HG02884 (cell line): ENCODE measurements around the gene MCM7.

Experiments
- ATAC-seq: cut with Tn5 transposase; IDR thresholded peaks from one replicate; pipeline ENCODE4 v1.9.1; 2021; ENCODE audit warnings: mild to moderate bottlenecking, moderate library complexity; ENCODE audit not compliant: unreplicated experiment

The MCM7 gene

GRCh38 chr7:100124301-100125230 is 23.4 kb upstream of the MCM7 start:
- ATAC-seq: no peak

- ATAC-seq: no peak
These were observed 21.4 kb upstream of the MCM7 start for GRCh38 chr7:100122568-100122967.

- ATAC-seq: no peak
These were observed 20.9 kb upstream of the MCM7 start for GRCh38 chr7:100122067-100122466.

DNA sequence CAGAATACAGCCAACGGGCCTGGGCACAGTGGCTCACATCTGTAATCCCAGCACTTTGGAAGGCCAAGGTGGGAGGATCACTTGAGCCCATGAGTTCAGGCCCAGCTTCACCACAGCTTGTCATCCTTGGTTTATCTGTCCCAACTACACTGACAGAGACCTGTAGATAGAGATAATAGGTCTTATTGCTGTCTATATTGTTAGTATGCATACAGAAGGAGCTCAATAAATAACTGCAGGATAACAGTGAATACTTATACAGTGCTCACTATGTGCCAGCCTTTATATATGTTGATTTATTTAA is 19.5 kb upstream of the MCM7 start:
- ATAC-seq: no peak

GRCh38 chr7:100119970-100120732 is 19.0 kb upstream of the MCM7 start:
- peak; percentile 22 for ATAC-seq

DNA sequence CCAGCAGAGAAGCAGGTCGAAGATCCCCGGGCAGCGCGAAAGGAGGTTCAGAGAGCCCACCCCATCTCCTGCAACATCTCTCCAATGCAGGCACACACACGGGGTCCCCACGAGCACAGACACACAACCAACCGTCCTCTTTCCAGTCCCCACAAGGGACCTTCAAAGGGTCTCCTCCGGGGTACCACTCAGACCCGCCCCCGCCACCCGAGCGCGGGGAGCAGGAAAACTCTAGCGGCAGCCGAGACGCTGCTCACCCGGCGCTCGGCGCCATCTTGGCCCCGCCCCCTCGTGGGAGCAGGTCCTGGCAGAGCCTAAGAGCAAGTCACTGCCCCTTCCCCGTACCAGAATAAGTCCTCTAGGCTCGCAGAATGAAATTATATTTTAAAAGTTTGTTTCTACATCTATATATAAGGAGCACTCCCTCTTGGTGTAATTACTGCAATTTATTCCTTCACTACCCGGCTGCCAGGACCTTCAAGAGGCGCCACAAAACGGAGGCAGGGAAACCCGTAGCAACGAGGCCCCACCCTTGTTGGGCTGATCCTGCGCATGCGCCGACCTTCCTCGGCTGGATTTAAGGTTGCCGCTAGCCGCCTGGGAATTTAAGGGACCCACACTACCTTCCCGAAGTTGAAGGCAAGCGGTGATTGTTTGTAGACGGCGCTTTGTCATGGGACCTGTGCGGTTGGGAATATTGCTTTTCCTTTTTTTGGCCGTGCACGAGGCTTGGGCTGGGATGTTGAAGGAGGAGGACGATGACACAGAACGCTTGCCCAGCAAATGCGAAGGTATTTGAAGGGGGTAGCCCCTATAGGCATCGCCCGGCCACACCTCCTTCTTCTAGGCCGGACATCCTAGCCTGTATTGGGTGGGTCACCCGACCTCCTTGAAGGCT is 18.1 kb upstream of the MCM7 start, which contains the start of the genes CNPY4 and TAF6:
CNPY4 (plus strand) TSS at position 563 of the 898 bp plus-strand sequence; CDS start at position 674, 111 bp downstream.
TAF6 (minus strand) TSS at position 287 of the 898 bp plus-strand sequence. CDS start 5,149 bp downstream, outside the sequence.
- peak; percentile 63 for ATAC-seq

- ATAC-seq: no peak
These were observed 17.3 kb upstream of the MCM7 start for GRCh38 chr7:100118388-100119071.

- ATAC-seq: no peak
These were observed 13.8 kb upstream of the MCM7 start for GRCh38 chr7:100115026-100115425.

DNA sequence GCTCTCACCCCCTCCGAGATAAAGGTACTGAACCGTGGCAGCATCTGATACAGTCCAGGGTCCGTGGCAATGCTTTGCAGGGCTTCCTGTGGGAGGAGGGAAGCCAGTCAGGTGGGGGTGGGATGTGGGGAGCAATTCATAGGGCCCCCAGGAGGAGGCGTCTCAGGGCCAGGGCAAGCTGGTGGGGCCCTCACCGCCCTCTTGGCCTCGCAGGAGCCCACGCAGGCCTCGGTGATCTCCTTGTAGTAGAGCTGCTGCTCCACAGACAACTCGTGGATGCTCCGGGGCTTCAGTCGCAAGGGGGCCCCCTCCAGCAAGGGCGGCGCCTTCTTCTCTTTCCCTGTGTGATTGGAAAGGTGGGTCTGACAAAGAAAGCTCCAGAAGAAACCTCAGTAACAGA is 10.7 kb upstream of the MCM7 start:
- no peak for ATAC-seq

DNA sequence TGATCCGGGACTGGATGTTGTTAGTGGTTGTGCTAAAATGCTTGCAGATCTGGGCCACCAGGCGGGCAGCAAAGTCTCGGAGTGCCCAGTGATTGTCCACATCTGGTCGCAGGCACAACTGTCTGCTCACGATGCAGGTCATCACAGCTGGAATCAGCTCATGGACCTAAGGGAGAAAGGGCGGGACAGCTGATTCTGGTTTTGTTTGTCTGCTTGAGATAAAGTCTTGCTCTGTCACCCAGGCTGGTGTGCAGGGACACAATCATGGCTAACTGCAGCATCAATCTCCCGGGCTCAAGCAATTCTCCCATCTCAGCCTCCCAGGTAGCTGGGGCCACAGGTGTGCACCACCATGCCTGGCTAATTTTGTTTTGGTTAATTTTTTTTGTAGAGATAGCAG is 10.0 kb upstream of the MCM7 start:
- ATAC-seq: no peak

GRCh38 chr7:100109521-100110163 is 8.4 kb upstream of the MCM7 start:
- no peak for ATAC-seq

DNA sequence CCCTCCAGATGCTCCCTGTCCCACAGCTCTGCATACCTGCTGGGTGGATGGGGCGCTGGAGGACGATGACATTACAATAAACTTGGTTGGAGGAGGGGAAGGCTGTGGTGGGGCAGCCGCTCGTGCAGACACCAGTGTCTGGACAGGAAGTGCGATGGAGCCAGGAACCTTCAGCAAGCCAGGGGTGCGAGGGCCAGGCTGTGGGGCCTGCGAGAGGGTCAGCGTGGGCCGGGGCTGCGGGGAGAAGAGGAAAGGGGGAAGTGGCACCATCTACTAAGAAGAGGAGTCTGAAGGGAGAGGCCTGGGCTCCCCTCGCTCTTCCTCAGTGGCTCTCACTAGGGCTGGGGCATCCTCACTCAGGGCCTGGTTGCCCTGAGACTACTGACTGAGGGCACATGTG is 6.7 kb upstream of the MCM7 start:
- no peak for ATAC-seq

DNA sequence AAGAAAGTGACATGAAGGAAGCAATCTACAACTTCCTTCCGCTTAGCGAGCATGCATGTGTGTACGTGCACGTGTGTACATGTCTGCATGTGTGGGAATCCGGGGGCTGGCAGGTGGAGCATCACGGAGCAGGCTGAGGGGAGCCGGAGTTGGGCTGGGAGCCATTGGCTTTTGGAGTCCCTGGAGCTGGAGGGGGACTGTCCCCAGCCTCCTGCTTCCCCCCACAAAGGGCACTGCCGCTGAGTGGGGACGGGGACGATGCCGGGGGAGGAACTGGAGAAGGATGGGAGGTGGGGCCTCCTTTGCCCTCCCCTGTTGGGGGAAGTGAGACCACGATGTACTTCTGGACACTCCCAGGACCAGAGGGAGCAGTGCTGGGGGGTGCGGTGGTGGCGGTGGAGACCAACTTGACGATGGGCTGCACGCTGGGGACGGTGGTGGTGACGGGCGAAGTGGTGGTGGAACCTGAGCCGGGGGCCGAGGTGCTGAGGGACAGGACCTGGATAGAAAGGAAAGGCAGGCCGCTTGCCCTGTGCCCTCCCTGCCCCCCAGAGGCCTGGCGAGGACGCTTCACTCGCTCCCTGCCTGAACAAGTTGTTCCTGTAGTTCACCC is 6.0 kb upstream of the MCM7 start:
- no peak for ATAC-seq

GRCh38 chr7:100106633-100107032 is 5.4 kb upstream of the MCM7 start:
- no peak for ATAC-seq

GRCh38 chr7:100105534-100105933 is 4.3 kb upstream of the MCM7 start:
- ATAC-seq: no peak

- ATAC-seq: no peak
These were observed 2.0 kb upstream of the MCM7 start for GRCh38 chr7:100102950-100103840.

- peak; percentile 69 for ATAC-seq
These were observed 679 bp downstream of the MCM7 start for GRCh38 chr7:100100420-100101015.

DNA sequence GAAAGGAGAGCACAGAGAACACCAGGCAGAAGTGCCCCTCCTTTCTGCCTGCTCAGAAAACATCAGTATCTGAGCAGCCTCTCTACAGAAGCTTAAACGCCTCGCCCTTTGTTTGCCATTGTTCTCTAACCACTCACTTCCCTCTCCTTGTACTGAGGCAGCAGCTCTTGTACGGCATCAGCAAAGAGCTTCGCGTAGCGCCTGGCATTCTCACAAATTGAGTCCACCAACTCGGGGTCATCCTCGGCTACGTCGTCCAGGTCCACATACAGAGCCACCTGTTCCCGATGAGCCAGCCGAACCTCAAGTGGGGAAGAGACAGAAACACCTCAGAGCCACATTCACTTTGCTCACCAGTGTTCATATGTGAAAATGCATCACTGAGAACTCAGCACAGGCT is 1.7 kb downstream of the MCM7 start:
- no peak for ATAC-seq
